Measurements from ENCODE around the gene TTC21B.

DNA sequence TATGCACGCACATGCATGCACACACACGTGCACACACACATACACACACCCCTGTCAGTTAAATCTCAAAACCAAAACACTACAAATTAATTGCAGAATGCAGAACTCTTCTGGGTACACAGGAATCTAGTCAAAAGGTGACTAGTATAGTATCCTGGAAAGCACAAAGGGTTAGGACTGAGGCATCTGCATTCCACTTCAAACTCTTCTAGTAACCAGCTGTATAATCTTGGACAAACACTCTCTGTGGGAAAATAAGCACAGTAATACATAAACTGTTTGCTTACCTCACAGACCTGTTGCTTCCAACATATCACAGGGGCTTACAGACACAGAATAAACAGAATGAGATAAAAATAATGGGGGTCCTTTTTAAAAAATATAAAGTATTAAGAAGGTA is 49.1 kb downstream of the TTC21B start:
- TF ChIP-seq, protein P1, sequence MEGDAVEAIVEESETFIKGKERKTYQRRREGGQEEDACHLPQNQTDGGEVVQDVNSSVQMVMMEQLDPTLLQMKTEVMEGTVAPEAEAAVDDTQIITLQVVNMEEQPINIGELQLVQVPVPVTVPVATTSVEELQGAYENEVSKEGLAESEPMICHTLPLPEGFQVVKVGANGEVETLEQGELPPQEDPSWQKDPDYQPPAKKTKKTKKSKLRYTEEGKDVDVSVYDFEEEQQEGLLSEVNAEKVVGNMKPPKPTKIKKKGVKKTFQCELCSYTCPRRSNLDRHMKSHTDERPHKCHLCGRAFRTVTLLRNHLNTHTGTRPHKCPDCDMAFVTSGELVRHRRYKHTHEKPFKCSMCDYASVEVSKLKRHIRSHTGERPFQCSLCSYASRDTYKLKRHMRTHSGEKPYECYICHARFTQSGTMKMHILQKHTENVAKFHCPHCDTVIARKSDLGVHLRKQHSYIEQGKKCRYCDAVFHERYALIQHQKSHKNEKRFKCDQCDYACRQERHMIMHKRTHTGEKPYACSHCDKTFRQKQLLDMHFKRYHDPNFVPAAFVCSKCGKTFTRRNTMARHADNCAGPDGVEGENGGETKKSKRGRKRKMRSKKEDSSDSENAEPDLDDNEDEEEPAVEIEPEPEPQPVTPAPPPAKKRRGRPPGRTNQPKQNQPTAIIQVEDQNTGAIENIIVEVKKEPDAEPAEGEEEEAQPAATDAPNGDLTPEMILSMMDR (IDR thresholded peaks at IDR 0.05), result no peak
- TF ChIP-seq EP300 (IDR thresholded peaks at IDR 0.05) (no peak), POLR2A (IDR thresholded peaks at IDR 0.05; ENCODE audit: low read depth) (no peak), POLR2AphosphoS5 (IDR thresholded peaks at IDR 0.05) (no peak)
